GM12878 (cell line): ENCODE results near the gene LLPH. TPM values are rescaled to one million over a fixed set of nuclear protein-coding genes. Genes with fewer than 3 reads are reported as not detected.

Experiments
- ATAC-seq: fragments of 200-7000 bp; cut with Tn5 transposase; 3 replicates; pipeline ENCODE4 v1.9.1; 2020; ENCODE audit warnings: mild to moderate bottlenecking, moderate library complexity
- BruUV-seq: library from RNA; stranded (reverse); fragments of 400-500 nt; replicated peaks from 2 replicates; lab custom pipeline; 2021; lab: Mats Ljungman, UMichigan
- CTCF ChIA-PET: fragments of 300-600 bp; sonication (Branson Sonifier 250); formaldehyde crosslinking; extraction: SDS; loops from one replicate; lab custom pipeline; 2021; ENCODE audit warnings: inconsistent platforms; lab: Yijun Ruan, JAX
- POLR2A ChIA-PET: fragments of 350-600 bp; formaldehyde crosslinking; extraction: SDS; loops from one replicate; lab custom pipeline; 2021; ENCODE audit warnings: inconsistent platforms; lab: Charles Lee
- RAD21 ChIA-PET: fragments of 300-600 bp; sonication (Branson Sonifier 250); formaldehyde crosslinking; loops from one replicate; lab custom pipeline; 2023; ENCODE audit warnings: antibody characterized with exemption; ENCODE audit not compliant: unreplicated experiment; lab: Charles Lee
- SMC1A ChIA-PET: fragments of 300-600 bp; sonication (Branson Sonifier 250); formaldehyde crosslinking; loops from one replicate; lab custom pipeline; 2023; ENCODE audit not compliant: unreplicated experiment, uncharacterized antibody; lab: Charles Lee
- DNase-seq: peaks from one replicate; pipeline ENCODE4 v3.0.0-alpha.2; 2011; ENCODE audit warnings: low read depth, low spot score
- FAIRE-seq: peaks from 3 replicates; lab custom pipeline; 2011; peaks lifted over from hg19 to GRCh38; lab: Jason Lieb, UNC
- H2AFZ ChIP-seq: 2 replicates; pipeline ENCODE4 v1.6.0; 2011; ENCODE audit warnings: low read depth, low read length, control low read depth; ENCODE audit not compliant: control insufficient read depth
- H3K27ac ChIP-seq: 2 replicates; pipeline ENCODE4 v1.5.1; 2011; ENCODE audit warnings: control low read depth; ENCODE audit not compliant: control insufficient read depth, insufficient read depth
- H3K27me3 ChIP-seq, 2 experiments: replicated peaks in 1 of 2; 2 replicates each; pipeline versions ENCODE4 v1.6.0 to v1.6.1; 2011; ENCODE audit warnings: low read length in 1 of 2; ENCODE audit not compliant: control insufficient read depth in 2 of 2, insufficient read depth in 2 of 2
- H3K36me3 ChIP-seq, 2 experiments: 2 replicates each; pipeline ENCODE4 v1.5.1; 2011; ENCODE audit warnings: low read length in 1 of 2; ENCODE audit not compliant: control insufficient read depth in 2 of 2, insufficient read depth in 2 of 2
- H3K4me1 ChIP-seq: 2 replicates; pipeline ENCODE4 v1.6.1; 2011; ENCODE audit warnings: mild to moderate bottlenecking, low read length, moderate library complexity, mixed read lengths; ENCODE audit not compliant: control insufficient read depth, insufficient read depth
- H3K4me2 ChIP-seq: 2 replicates; pipeline ENCODE4 v1.6.0; 2011; ENCODE audit warnings: control low read depth; ENCODE audit not compliant: control insufficient read depth, insufficient read depth
- H3K4me3 ChIP-seq: fragments of 200-600 bp; sonication (generic); 2 replicates; pipeline ENCODE4 v1.5.1; 2016
- H3K79me2 ChIP-seq: 2 replicates; pipeline ENCODE4 v1.6.0; 2011; ENCODE audit warnings: low read length; ENCODE audit not compliant: control insufficient read depth, insufficient read depth
- H3K9ac ChIP-seq: 2 replicates; pipeline ENCODE4 v1.8.0; 2011; ENCODE audit warnings: low read length, control low read depth, mixed read lengths; ENCODE audit not compliant: control insufficient read depth, insufficient read depth
- H3K9me3 ChIP-seq: replicated peaks from 3 replicates; pipeline ENCODE4 v1.5.1; 2011; ENCODE audit warnings: mild to moderate bottlenecking, low read length; ENCODE audit not compliant: control insufficient read depth, insufficient read depth
- H4K20me1 ChIP-seq: 2 replicates; pipeline ENCODE4 v1.6.0; 2011; ENCODE audit not compliant: control insufficient read depth, insufficient read depth
- ATF2 ChIP-seq: IDR thresholded peaks from 2 replicates; pipeline ENCODE4 v1.6.1; 2012; ENCODE audit warnings: low read length, inconsistent platforms
- CTCF ChIP-seq, 3 experiments: IDR thresholded peaks in 2 of 3; conservative IDR thresholded peaks in 1 of 3; 2 replicates each; pipeline ENCODE4 v1.5.1; 2011; ENCODE audit warnings: low read depth in 3 of 3, low read length in 3 of 3, mild to moderate bottlenecking in 3 of 3, control low read depth in 2 of 3, moderate library complexity in 2 of 3, inconsistent platforms in 1 of 3, mixed read lengths in 1 of 3; ENCODE audit not compliant: control insufficient read depth in 2 of 3, insufficient read depth in 1 of 3; ENCODE audit errors: extremely low read depth in 1 of 3
- REST ChIP-seq: IDR thresholded peaks from 2 replicates; pipeline ENCODE4 v1.6.1; 2012; ENCODE audit warnings: mild to moderate bottlenecking, low read depth, low read length
- WGBS: methylation state at CpG from one replicate; pipeline ENCODE4 v1.1.6; 2016; ENCODE audit warnings: low lambda C conversion rate; ENCODE audit not compliant: insufficient replicate concordance, insufficient coverage; ENCODE audit errors: missing lambda C conversion rate; 5-methylcytosine and 5-hydroxymethylcytosine counted together
- in situ Hi-C: fragments of 300-500 bp; cut with MboI; formaldehyde crosslinking; loops from 9 replicates; pipeline ENCODE4 v1.14.3; 2018; ENCODE audit warnings: mixed read lengths
- intact Hi-C: fragments of 100-400 bp; cut with micrococcal nuclease; formaldehyde crosslinking; loops from one replicate; pipeline ENCODE4 v1.14.2; 2022; ENCODE audit not compliant: unreplicated experiment
- polyA plus RNA-seq, 11 experiments: library from polyadenylated mRNA; depleted of rRNA in 4 of 11; unstranded in 6 of 11; stranded (reverse) in 5 of 11; fragments of >200 nt; fragmentation: Nextera tagmentation in 4 of 11; fragmentation: Illumina TruSeq in 1 of 11; extraction: Ambion mirVana in 4 of 11; extraction: Trizol in 1 of 11; gene quantifications; 1 replicate in 1 of 11; 2 replicates in 10 of 11; pipeline versions ENCODE4 v1.2.1 to v1.2.3, GENCODE V29; 2011 to 2016; ENCODE audit warnings: inconsistent platforms in 2 of 11, missing spikeins in 2 of 11, low read depth in 1 of 11
- total RNA-seq, 4 experiments: library from RNA; depleted of rRNA in 3 of 4; stranded (reverse); fragments of >200 nt in 3 of 4; fragmentation: Illumina TruSeq in 1 of 4; extraction: Trizol in 1 of 4; gene quantifications; 2 replicates each; pipeline versions ENCODE4 v1.2.1 to v1.2.3, GENCODE V29; 2013 to 2021

The LLPH gene
- total and polyA plus RNA-seq, 10 of the 15 experiments (the other 5 are each of a cell fraction or from before 2014, with no cell fraction given): 15.2 to 107 (median 70.4) TPM

- TF ChIP-seq REST: no peak
Measured at GRCh38 chr12:66152732-66153131, 22.2 kb upstream of the LLPH start (continued).

- no peaks in the 10 kb centered on the region for H3K27me3 ChIP-seq
- in situ Hi-C loops: no loop called here
- WGBS: 62% methylated on average over 5 of the region's 5 CpGs
- TF ChIP-seq CTCF (IDR thresholded peaks at IDR 0.05 in 2 of 3, conservative IDR thresholded peaks at IDR 0.05 in 1 of 3; ENCODE audit: control insufficient read depth in 2 of 3, extremely low read depth in 1 of 3, insufficient read depth in 1 of 3, low read depth in 3 of 3, low read length in 3 of 3) (peak in 2 of 3 experiments; percentile 14 to 26; a peak in 2 of 6 replicates), ATF2 (no peak)
- intact Hi-C loops: loop anchor here (5.0 kb wide), 1 partner anchor 82 kb away; no protein-coding TSS in a partner anchor
- no peak; the same call in 2 of the 3 replicates for ATAC-seq
- H3K4me3 ChIP-seq: no peak overlapping the region
- H3K9me3 ChIP-seq: no peaks in the 10 kb centered on the region
- ChIA-PET SMC1A (interaction anchor here (1.3 to 2.6 kb wide), 2 partner anchors 12 to 19 kb away, joined by 3 to 10 read pairs; partner anchors contain the start of gene TMBIM4), RAD21 (no interaction called here), CTCF (no interaction called here), POLR2A (no interaction called here)
- no TSS peak for BruUV-seq
- no peak overlapping the region for H3K27ac ChIP-seq
- no peaks in the 10 kb centered on the region for H4K20me1 ChIP-seq
- no peak for DNase-seq
- no peaks in the 10 kb centered on the region for H3K79me2 ChIP-seq
- H3K9ac ChIP-seq: no peak overlapping the region
- no peak overlapping the region for H2AFZ ChIP-seq
- peaks cover 0 to 10% of the 10 kb centered on the region in 2 experiments; a peak in 1 of 4 replicates for H3K36me3 ChIP-seq
- H3K4me2 ChIP-seq: no peak overlapping the region
- no peak for FAIRE-seq
- H3K4me1 ChIP-seq: no peaks in the 10 kb centered on the region
Measured at GRCh38 chr12:66149702-66150398, 19.3 kb upstream of the LLPH start.
